ENCODE measurements around the gene NPEPL1. TPM values are rescaled to one million over a fixed set of nuclear protein-coding genes. Genes with fewer than 3 reads are reported as not detected.
"Not testable (repeated sequence)": the region's sequence is repeated elsewhere in the genome, so short reads cannot be mapped to it uniquely, and the experiment has no call there.

NPEPL1 gene
- total RNA-seq, 2 experiments from 2014 or later: 29.1 to 30.7 TPM

DNA sequence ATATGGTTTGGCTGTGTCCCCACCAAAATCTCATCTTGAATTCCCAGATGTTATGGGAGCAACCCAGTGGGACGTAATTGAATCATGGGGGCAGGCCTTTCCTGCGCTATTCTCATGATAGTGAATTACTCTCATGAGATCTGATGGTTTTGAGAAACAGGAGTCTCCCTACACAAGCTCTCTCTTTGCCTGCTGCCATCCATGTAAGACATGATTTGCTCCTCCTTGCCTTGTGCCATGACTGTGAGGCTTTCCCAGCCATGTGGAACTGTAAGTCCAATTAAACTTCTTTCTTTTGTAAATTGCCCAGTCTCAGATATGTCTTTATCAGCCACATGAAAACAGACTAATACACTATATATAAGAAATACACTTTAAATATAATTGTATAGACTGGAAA is 33.6 kb downstream of the NPEPL1 start:
- H3K36me3 Mint-ChIP-seq (ENCODE audit: low read depth); DNase-seq; H3K9me3 Mint-ChIP-seq; H3K4me1 Mint-ChIP-seq; CTCF ChIA-PET; H3K4me3 Mint-ChIP-seq; H3K27ac Mint-ChIP-seq: not testable (repeated sequence)
- POLR2A ChIA-PET: interaction anchor here (0.8 kb wide), 1 partner anchor 15 kb away, joined by 3 read pairs; no protein-coding TSS in a partner anchor
- H3K27me3 Mint-ChIP-seq: peaks cover 58% of the 10 kb centered on the region

DNA sequence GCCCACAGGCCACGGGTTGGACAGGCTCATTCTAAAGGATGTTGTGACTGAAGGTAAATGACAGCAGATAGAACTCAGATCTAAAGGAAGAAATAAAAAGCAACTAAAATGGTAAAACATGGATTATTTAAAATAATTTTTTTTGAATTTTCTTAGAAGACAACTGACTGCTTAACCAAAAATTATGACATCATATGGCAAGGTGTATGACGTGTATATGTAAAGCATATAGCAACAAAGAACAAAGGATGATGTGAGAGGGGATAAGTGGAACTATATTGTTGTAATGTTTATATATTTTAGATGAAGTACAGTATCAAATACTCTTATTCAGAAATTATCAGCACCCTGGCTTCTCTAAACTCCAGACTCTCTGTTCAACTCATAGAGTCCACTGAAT is 38.6 kb downstream of the NPEPL1 start:
- DNase-seq: no peak
- POLR2A ChIA-PET: interaction anchor here (0.6 kb wide), 1 partner anchor 79 kb away, joined by 3 read pairs; no protein-coding TSS in a partner anchor
- Mint-ChIP-seq H3K9me3 (no peaks in the 10 kb centered on the region), H3K27ac (no peak overlapping the region), H3K27me3 (peaks cover 45% of the 10 kb centered on the region), H3K4me3 (no peak overlapping the region), H3K4me1 (no peaks in the 10 kb centered on the region), H3K36me3 (ENCODE audit: low read depth) (no peaks in the 10 kb centered on the region)
- CTCF ChIA-PET: interaction anchor here (1.0 kb wide), 1 partner anchor 98 kb away, joined by 4 read pairs; no protein-coding TSS in a partner anchor

DNA sequence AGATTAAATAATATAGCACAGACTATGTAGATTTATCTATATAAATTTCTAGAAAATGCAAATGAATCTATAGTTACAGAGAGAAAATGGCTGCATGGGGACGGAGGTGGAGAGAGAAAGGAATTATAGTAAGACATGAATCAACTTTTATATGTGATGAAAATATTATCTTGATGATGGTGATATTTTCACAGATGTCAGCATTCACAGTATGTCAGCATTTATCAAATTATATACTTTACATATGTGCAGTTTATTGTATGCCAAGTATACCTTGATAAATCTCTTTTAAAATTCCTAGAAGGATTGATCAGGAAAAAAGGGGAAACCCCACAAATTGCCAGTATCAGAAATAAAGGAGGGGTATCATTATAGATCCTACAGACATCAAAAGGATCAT is 44.6 kb downstream of the NPEPL1 start:
- Mint-ChIP-seq H3K4me1 (no peaks in the 10 kb centered on the region), H3K36me3 (ENCODE audit: low read depth) (no peaks in the 10 kb centered on the region), H3K4me3 (no peak overlapping the region), H3K27ac (no peak overlapping the region), H3K27me3 (peaks cover 46% of the 10 kb centered on the region), H3K9me3 (no peaks in the 10 kb centered on the region)
- ChIA-PET CTCF (no interaction called here), POLR2A (no interaction called here)
- DNase-seq: no peak

DNA sequence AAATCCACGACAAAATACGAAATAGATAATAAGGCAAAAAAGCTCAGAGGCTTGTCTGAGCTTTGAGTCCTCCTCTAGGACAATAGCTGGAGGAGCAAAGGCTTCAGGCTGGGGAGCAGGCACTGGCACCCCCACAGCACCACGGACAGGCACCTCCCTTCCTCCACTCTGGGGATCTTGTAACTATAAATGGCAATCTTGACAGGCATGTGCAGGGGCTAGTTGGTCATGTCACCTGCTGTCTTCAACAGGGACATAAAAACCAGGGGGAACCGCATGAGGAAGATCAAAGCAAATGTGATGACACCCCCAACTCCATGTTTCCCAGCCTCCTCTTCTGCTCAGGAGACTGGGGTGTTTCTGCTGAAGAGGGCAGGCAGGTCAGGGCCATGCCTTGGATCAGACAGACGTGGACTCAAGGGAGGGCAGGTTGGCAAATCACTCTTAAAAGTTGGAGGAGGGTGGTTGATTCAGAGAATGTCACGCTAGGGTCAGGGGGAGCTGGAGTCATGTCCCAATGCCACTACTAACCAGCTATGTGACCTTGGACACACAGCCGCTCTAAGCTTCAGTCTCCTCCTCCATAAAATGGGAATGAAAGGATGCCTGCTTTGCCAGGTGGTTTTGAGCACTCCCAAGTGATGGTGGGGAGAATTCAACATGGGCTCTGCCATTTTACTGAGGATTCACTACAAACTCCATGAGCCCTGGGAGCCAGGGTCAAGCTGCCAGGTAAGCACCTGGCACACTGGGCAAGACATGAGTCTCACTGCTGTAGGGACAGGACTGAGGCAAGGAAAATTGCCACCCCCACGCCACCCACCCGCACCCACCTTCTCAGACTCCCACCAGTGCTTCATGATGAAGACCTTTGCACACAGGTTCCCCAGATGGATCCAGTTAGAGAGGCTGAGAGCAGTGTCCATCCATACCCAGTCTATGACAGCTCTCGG is 48.0 kb downstream of the NPEPL1 start:
- no peak overlapping the region for H3K4me3 Mint-ChIP-seq
- POLR2A ChIA-PET: no interaction called here
- no peaks in the 10 kb centered on the region for H3K36me3 Mint-ChIP-seq (ENCODE audit: low read depth)
- no peaks in the 10 kb centered on the region for H3K9me3 Mint-ChIP-seq
- CTCF ChIA-PET: no interaction called here
- DNase-seq: peak; percentile 9
- peaks cover 35% of the 10 kb centered on the region for H3K27me3 Mint-ChIP-seq
- no peaks in the 10 kb centered on the region for H3K4me1 Mint-ChIP-seq
- H3K27ac Mint-ChIP-seq: no peak overlapping the region

DNA sequence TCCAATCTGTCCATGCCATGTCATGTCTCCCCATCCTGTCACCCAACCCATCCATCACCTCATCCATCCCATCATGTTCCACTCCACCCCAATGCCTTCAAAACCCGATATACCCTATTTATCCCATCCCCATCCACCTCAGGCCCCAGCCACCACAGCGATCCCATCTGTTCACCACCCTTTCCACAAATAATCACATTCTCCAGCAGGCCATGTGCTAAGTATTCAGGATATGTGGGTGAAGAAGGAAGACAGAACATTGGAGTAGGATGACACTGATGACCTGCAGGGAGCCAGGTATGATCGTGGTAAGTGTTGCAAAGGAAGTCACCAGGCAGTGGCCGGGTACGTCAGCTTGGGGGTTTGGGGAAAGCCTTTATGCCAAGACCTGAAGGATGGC is 48.8 kb downstream of the NPEPL1 start:
- peak; percentile 14 for DNase-seq
- H3K36me3 Mint-ChIP-seq (ENCODE audit: low read depth): no peaks in the 10 kb centered on the region
- H3K27ac Mint-ChIP-seq: no peak overlapping the region
- H3K4me1 Mint-ChIP-seq: no peaks in the 10 kb centered on the region
- CTCF ChIA-PET: no interaction called here
- POLR2A ChIA-PET: no interaction called here
- H3K4me3 Mint-ChIP-seq: no peak overlapping the region
- H3K27me3 Mint-ChIP-seq: peaks cover 37% of the 10 kb centered on the region
- H3K9me3 Mint-ChIP-seq: no peaks in the 10 kb centered on the region

DNA sequence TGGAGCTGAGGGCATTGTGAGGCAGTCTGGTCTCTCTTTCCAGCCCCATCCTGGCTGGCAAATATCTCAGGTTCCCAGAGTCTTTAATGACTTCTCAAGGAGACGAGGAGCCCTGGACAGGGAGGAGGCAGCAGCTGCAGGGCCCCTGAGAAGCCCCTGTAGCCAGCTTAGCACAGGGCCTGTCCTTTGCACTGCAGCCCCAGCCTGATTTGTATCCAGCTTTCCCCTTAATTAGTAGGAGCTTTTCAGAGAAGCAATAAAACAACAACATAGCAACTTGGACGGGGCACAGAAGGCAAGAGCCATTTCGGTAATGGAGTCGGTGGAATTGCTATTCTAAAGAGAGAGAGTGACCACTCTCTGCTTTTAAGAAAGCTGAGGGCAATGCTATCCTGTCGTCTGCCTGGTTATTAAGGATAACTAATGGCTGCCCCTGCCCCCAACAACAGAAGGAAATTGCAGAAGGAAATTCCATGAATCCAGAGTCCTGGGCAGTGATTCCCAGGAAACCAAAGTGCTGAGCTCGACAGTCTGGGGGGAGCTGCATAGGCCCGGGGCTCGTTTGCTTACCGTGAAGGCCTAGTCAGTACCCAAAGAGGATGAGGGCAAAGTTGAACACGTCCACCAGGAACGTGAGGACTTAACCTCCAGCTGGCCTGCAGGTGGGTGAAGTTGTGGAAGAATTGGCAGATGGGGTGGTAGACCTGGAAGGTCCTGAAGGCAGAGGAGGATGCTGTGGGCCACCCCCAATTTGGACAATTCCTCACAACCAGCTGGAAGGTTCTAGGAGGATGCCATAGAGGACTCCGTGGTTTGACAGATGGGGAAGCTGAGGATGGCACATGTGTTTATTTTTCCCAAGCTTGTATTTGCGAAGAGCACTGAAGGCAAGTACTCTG is 50.3 kb downstream of the NPEPL1 start:
- ChIA-PET CTCF (no interaction called here), POLR2A (interaction anchor here (1.0 kb wide), 1 partner anchor 144 kb away, joined by 3 read pairs; no protein-coding TSS in a partner anchor)
- H3K27me3 Mint-ChIP-seq: peaks cover 35% of the 10 kb centered on the region
- no peak overlapping the region for H3K27ac Mint-ChIP-seq
- no peak for DNase-seq
- no peaks in the 10 kb centered on the region for H3K36me3 Mint-ChIP-seq (ENCODE audit: low read depth)
- no peak overlapping the region for H3K4me3 Mint-ChIP-seq
- H3K9me3 Mint-ChIP-seq: no peaks in the 10 kb centered on the region
- no peaks in the 10 kb centered on the region for H3K4me1 Mint-ChIP-seq

- ChIA-PET CTCF (no interaction called here), POLR2A (interaction anchor here (1.0 kb wide), 1 partner anchor 143 kb away, joined by 3 read pairs; no protein-coding TSS in a partner anchor)
- Mint-ChIP-seq H3K4me1 (no peaks in the 10 kb centered on the region), H3K27ac (no peak overlapping the region), H3K4me3 (no peak overlapping the region), H3K27me3 (peaks cover 31% of the 10 kb centered on the region), H3K9me3 (no peaks in the 10 kb centered on the region), H3K36me3 (ENCODE audit: low read depth) (no peaks in the 10 kb centered on the region)
- DNase-seq: no peak
Measured at GRCh38 chr20:58743929-58744534, 51.4 kb downstream of the NPEPL1 start.

DNA sequence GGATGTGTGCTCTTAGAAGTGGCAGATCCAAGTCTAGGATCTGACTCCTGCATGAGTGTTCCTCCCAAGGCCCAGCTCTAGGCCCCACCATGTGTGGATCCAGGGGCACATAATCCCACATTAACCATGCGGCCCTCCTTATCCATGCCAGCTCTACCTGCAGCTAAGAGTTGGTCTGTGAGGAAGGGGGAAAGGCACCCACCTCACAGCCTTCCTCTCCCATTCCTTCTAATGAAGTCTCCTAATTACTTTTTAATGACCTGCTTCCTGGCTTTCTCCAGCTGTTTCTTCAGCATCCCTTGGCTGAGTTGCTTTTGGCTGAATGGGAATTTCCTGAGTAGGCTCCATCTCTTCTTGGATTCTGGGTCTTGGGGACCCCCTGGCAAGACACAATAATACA is 52.2 kb downstream of the NPEPL1 start:
- H3K27ac Mint-ChIP-seq: no peak overlapping the region
- peaks cover 24% of the 10 kb centered on the region for H3K27me3 Mint-ChIP-seq
- ChIA-PET POLR2A (no interaction called here), CTCF (interaction anchor here (0.5 kb wide), 1 partner anchor 16 kb away, joined by 3 read pairs; no protein-coding TSS in a partner anchor)
- no peaks in the 10 kb centered on the region for H3K4me1 Mint-ChIP-seq
- no peaks in the 10 kb centered on the region for H3K36me3 Mint-ChIP-seq (ENCODE audit: low read depth)
- H3K4me3 Mint-ChIP-seq: no peak overlapping the region
- no peak for DNase-seq
- no peaks in the 10 kb centered on the region for H3K9me3 Mint-ChIP-seq

DNA sequence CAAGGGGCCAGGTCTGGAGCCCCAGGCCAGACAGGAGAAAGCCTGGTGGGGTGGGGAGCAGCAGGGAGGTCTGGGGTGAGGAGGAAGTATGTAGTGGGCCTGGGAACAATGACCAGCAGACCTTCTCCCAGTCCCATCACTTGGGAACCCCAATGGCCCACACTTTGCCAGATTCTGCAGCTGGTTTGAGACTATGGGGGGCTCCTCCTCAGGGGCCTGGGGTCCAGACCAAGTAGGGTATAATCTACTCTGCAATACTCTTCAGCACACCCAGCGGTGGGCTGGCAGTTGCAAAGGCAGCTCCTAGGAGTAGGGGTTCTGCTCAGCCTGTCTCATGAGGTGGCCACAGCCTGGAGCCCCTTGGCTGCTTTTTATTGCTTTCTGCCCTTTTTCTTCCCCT is 52.8 kb downstream of the NPEPL1 start:
- Mint-ChIP-seq H3K36me3 (ENCODE audit: low read depth) (no peaks in the 10 kb centered on the region), H3K27me3 (peaks cover 18% of the 10 kb centered on the region), H3K27ac (no peak overlapping the region), H3K4me3 (no peak overlapping the region), H3K9me3 (no peaks in the 10 kb centered on the region), H3K4me1 (no peaks in the 10 kb centered on the region)
- no peak for DNase-seq
- POLR2A ChIA-PET: no interaction called here
- CTCF ChIA-PET: no interaction called here

- no peak overlapping the region for H3K4me3 Mint-ChIP-seq
- no peaks in the 10 kb centered on the region for H3K36me3 Mint-ChIP-seq (ENCODE audit: low read depth)
- DNase-seq: no peak
- ChIA-PET POLR2A (no interaction called here), CTCF (no interaction called here)
- H3K27ac Mint-ChIP-seq: no peak overlapping the region
- H3K27me3 Mint-ChIP-seq: peaks cover 20% of the 10 kb centered on the region
- H3K9me3 Mint-ChIP-seq: no peaks in the 10 kb centered on the region
- H3K4me1 Mint-ChIP-seq: no peaks in the 10 kb centered on the region
Measured at GRCh38 chr20:58746620-58747019, 54.0 kb downstream of the NPEPL1 start.

- H3K27ac Mint-ChIP-seq: no peak overlapping the region
- peaks cover 22% of the 10 kb centered on the region for H3K27me3 Mint-ChIP-seq
- ChIA-PET CTCF (no interaction called here), POLR2A (no interaction called here)
- H3K4me1 Mint-ChIP-seq: no peaks in the 10 kb centered on the region
- H3K9me3 Mint-ChIP-seq: no peaks in the 10 kb centered on the region
- no peak overlapping the region for H3K4me3 Mint-ChIP-seq
- H3K36me3 Mint-ChIP-seq (ENCODE audit: low read depth): no peaks in the 10 kb centered on the region
- no peak for DNase-seq
Measured at GRCh38 chr20:58747211-58747610, 54.6 kb downstream of the NPEPL1 start.

DNA sequence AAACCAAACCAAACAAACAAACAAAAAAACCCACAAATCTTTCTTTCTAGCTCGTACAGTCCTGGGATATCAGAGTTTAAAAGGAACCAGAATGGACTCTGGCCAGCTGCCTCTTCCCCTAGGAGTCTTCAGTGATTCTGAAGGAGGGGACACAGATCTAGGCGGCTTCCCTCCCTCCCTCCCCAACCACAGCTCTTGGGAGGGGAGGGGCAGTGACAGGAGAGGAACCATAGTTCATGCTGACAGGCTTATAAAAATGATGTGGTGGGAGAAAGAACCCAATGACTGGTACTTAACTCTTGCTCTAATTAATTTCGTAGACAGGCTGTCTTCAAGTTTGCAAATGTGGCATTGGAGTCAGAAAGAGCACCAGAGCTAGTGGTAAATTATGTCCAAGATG is 56.0 kb downstream of the NPEPL1 start:
- Mint-ChIP-seq H3K4me1 (no peaks in the 10 kb centered on the region), H3K36me3 (ENCODE audit: low read depth) (no peaks in the 10 kb centered on the region), H3K4me3 (no peak overlapping the region), H3K27me3 (peaks cover 22% of the 10 kb centered on the region), H3K27ac (no peak overlapping the region), H3K9me3 (no peaks in the 10 kb centered on the region)
- DNase-seq: no peak
- ChIA-PET CTCF (no interaction called here), POLR2A (no interaction called here)
